HG03565 (cell line): ENCODE data around the gene KRT71.
"Not testable (repeated sequence)": the region's sequence is repeated elsewhere in the genome, so short reads cannot be mapped to it uniquely, and the experiment has no call there.

Source experiments
- ATAC-seq: cut with Tn5 transposase; IDR thresholded peaks from one replicate; pipeline ENCODE4 v1.9.1; 2021; ENCODE audit warnings: mild to moderate bottlenecking, moderate library complexity; ENCODE audit not compliant: unreplicated experiment

KRT71 gene

GRCh38 chr12:52552681-52553195, at the start of gene KRT71:
TSS of gene KRT71 (minus strand) at chr12:52553145. CDS start at chr12:52553077, 68 bp downstream.
- no peak for ATAC-seq

- ATAC-seq: no peak
Observed at GRCh38 chr12:52602552-52602951, 49.6 kb upstream of the KRT71 start.

- ATAC-seq: no peak
Observed at GRCh38 chr12:52601671-52602070, 48.7 kb upstream of the KRT71 start.

GRCh38 chr12:52600941-52601481, 48.1 kb upstream of the KRT71 start, which contains the start of gene KRT72:
TSS of gene KRT72 (minus strand) at chr12:52601463. CDS start at chr12:52601452, 11 bp downstream.
- no peak for ATAC-seq

- no peak for ATAC-seq
Observed at GRCh38 chr12:52600475-52600874, 47.5 kb upstream of the KRT71 start.

GRCh38 chr12:52600071-52600470, 47.1 kb upstream of the KRT71 start:
- no peak for ATAC-seq

GRCh38 chr12:52598966-52599365, 46.0 kb upstream of the KRT71 start:
- ATAC-seq: no peak

- ATAC-seq: not testable (repeated sequence)
Observed at GRCh38 chr12:52594237-52594636, 41.3 kb upstream of the KRT71 start.

- ATAC-seq: no peak
Observed at GRCh38 chr12:52591521-52591920, 38.6 kb upstream of the KRT71 start.

GRCh38 chr12:52590021-52590420, 37.1 kb upstream of the KRT71 start:
- ATAC-seq: no peak

GRCh38 chr12:52587563-52587962, 34.6 kb upstream of the KRT71 start:
- no peak for ATAC-seq

GRCh38 chr12:52585946-52586345, 33.0 kb upstream of the KRT71 start:
- ATAC-seq: no peak

GRCh38 chr12:52585066-52585465, 32.1 kb upstream of the KRT71 start:
- no peak for ATAC-seq

GRCh38 chr12:52584156-52584682, 31.3 kb upstream of the KRT71 start:
- ATAC-seq: no peak

- no peak for ATAC-seq
Observed at GRCh38 chr12:52582971-52583456, 30.1 kb upstream of the KRT71 start.

- ATAC-seq: no peak
Observed at GRCh38 chr12:52582486-52582885, 29.5 kb upstream of the KRT71 start.

GRCh38 chr12:52581481-52581880, 28.5 kb upstream of the KRT71 start:
- no peak for ATAC-seq

GRCh38 chr12:52581066-52581465, 28.1 kb upstream of the KRT71 start:
- no peak for ATAC-seq

- ATAC-seq: no peak
Observed at GRCh38 chr12:52580496-52580895, 27.6 kb upstream of the KRT71 start.

GRCh38 chr12:52579468-52580465, 26.8 kb upstream of the KRT71 start:
- no peak for ATAC-seq

GRCh38 chr12:52578469-52578868, 25.5 kb upstream of the KRT71 start:
- ATAC-seq: no peak
